Activated effector memory CD4-positive, alpha-beta T cell treated with Interleukin-2 at 50 U/mL for 16 hours (primary cell): ENCODE results near the gene THAP11.

Source experiments
- DNase-seq: peaks from one replicate; pipeline ENCODE4 v3.0.0-alpha.2; 2020

The THAP11 gene

GRCh38 chr16:67886387-67886786 lies 44.3 kb downstream of the THAP11 start:
- DNase-seq, result no peak

- DNase-seq, result no peak
These were observed 46.2 kb downstream of the THAP11 start for GRCh38 chr16:67888331-67888730.

- DNase-seq, result no peak
These were observed 50.3 kb downstream of the THAP11 start for GRCh38 chr16:67892375-67892774.

GRCh38 chr16:67892899-67893742 lies 51.0 kb downstream of the THAP11 start, which contains the start of gene PSKH1:
PSKH1 (plus strand) TSS chr16:67893254; CDS start chr16:67908750, 15,496 bp downstream.
- DNase-seq, result peak; percentile 92
